Fibroblast of skin of left biceps (primary cell): Measurements from ENCODE around the gene SENP7.
"Not testable (repeated sequence)": the region's sequence is repeated elsewhere in the genome, so short reads cannot be mapped to it uniquely, and the experiment has no call there.

Source experiments
- DNase-seq, 2 experiments: peaks; one replicate each; pipeline ENCODE4 v3.0.0-alpha.2; 2013; ENCODE audit warnings: low read depth in 2 of 2

SENP7 gene

GRCh38 chr3:101438641-101439040, 74.4 kb downstream of the SENP7 start:
- DNase-seq = not testable (repeated sequence)

GRCh38 chr3:101433652-101434051, 79.4 kb downstream of the SENP7 start:
- no peak for DNase-seq

- no peak for DNase-seq
Measured at GRCh38 chr3:101423984-101424888, 88.8 kb downstream of the SENP7 start.

- no peak for DNase-seq
Measured at GRCh38 chr3:101418851-101419250, 94.2 kb downstream of the SENP7 start.

- no peak for DNase-seq
Measured at GRCh38 chr3:101414121-101414520, 98.9 kb downstream of the SENP7 start.

GRCh38 chr3:101413656-101414055, 99.4 kb downstream of the SENP7 start:
- DNase-seq = no peak

GRCh38 chr3:101391413-101391950, 121.5 kb downstream of the SENP7 start:
- DNase-seq = no peak

- no peak for DNase-seq
Measured at GRCh38 chr3:101388706-101389105, 124.3 kb downstream of the SENP7 start.

GRCh38 chr3:101387351-101387750, 125.7 kb downstream of the SENP7 start:
- no peak for DNase-seq

- no peak for DNase-seq
Measured at GRCh38 chr3:101384426-101384825, 128.6 kb downstream of the SENP7 start.

- no peak for DNase-seq
Measured at GRCh38 chr3:101383656-101384055, 129.4 kb downstream of the SENP7 start.

- DNase-seq = peak; percentile 22 to 27
Measured at GRCh38 chr3:101383156-101383575, 129.8 kb downstream of the SENP7 start.

GRCh38 chr3:101381809-101382208, 131.2 kb downstream of the SENP7 start:
- peak; percentile 12 to 19 for DNase-seq

GRCh38 chr3:101379658-101380376, 133.2 kb downstream of the SENP7 start:
- no peak for DNase-seq

- no peak for DNase-seq
Measured at GRCh38 chr3:101377796-101378195, 135.2 kb downstream of the SENP7 start.

GRCh38 chr3:101377209-101377608, 135.8 kb downstream of the SENP7 start:
- DNase-seq = no peak

GRCh38 chr3:101375586-101375985, 137.4 kb downstream of the SENP7 start:
- no peak for DNase-seq

- DNase-seq = no peak
Measured at GRCh38 chr3:101362406-101362805, 150.6 kb downstream of the SENP7 start.

GRCh38 chr3:101351829-101352228, 161.2 kb downstream of the SENP7 start:
- DNase-seq = no peak

- DNase-seq = peak in 1 of 2 experiments; percentile 3
Measured at GRCh38 chr3:101340591-101340990, 172.4 kb downstream of the SENP7 start.

GRCh38 chr3:101333883-101334282, 179.1 kb downstream of the SENP7 start:
- DNase-seq = no peak

GRCh38 chr3:101329016-101329673, 183.9 kb downstream of the SENP7 start:
- no peak for DNase-seq
